ENCODE results near the gene GPC6. TPM values are rescaled to one million over a fixed set of nuclear protein-coding genes. Genes with fewer than 3 reads are reported as not detected.

The GPC6 gene
- total RNA-seq, 1 donor from 2014 or later = 13.8 TPM

- H3K4me1 ChIP-seq = no peaks in the 10 kb centered on the region
- DNase-seq (ENCODE audit: extremely low spot score in 2 of 2) = no peak
- no peak for TF ChIP-seq POLR2A (IDR thresholded peaks at IDR 0.05)
- no peak for TF ChIP-seq CTCF (IDR thresholded peaks at IDR 0.05)
- no peak for TF ChIP-seq POLR2AphosphoS5 (IDR thresholded peaks at IDR 0.05; ENCODE audit: insufficient read depth in 1 of 2, low read depth in 1 of 2)
Measured at GRCh38 chr13:93307136-93307535, 80.5 kb downstream of the GPC6 start.

GRCh38 chr13:93307651-93308050 lies 81.0 kb downstream of the GPC6 start:
- Histone ChIP-seq H3K36me3 (no peaks in the 10 kb centered on the region), H3K9me3 (no peaks in the 10 kb centered on the region), H3K27ac (no peak overlapping the region), H3K4me1 (no peaks in the 10 kb centered on the region), H3K27me3 (no peaks in the 10 kb centered on the region), H3K4me3 (no peak overlapping the region)
- TF ChIP-seq POLR2AphosphoS5 (IDR thresholded peaks at IDR 0.05; ENCODE audit: insufficient read depth in 1 of 2, low read depth in 1 of 2) = no peak
- no peak for TF ChIP-seq CTCF (IDR thresholded peaks at IDR 0.05)
- TF ChIP-seq POLR2A (IDR thresholded peaks at IDR 0.05) = no peak
- intact Hi-C loops (cut with DNase I) = no loop called here
- DNase-seq (ENCODE audit: extremely low spot score in 2 of 2) = no peak

More at GRCh38 chr13:93307136-93307535, 80.5 kb downstream of the GPC6 start:
- Histone ChIP-seq H3K36me3 (no peaks in the 10 kb centered on the region), H3K9me3 (no peaks in the 10 kb centered on the region), H3K4me3 (no peak overlapping the region), H3K27me3 (no peaks in the 10 kb centered on the region), H3K27ac (no peak overlapping the region)
- intact Hi-C loops (cut with DNase I) = no loop called here

GRCh38 chr13:93309886-93310523 lies 83.4 kb downstream of the GPC6 start:
- DNase-seq (ENCODE audit: extremely low spot score in 2 of 2) = no peak
- Histone ChIP-seq H3K4me1 (no peaks in the 10 kb centered on the region), H3K4me3 (no peak overlapping the region), H3K36me3 (no peaks in the 10 kb centered on the region), H3K9me3 (no peaks in the 10 kb centered on the region), H3K27ac (no peak overlapping the region), H3K27me3 (no peaks in the 10 kb centered on the region)
- no peak for TF ChIP-seq POLR2A (IDR thresholded peaks at IDR 0.05)
- no peak for TF ChIP-seq POLR2AphosphoS5 (IDR thresholded peaks at IDR 0.05; ENCODE audit: insufficient read depth in 1 of 2, low read depth in 1 of 2)
- TF ChIP-seq CTCF (IDR thresholded peaks at IDR 0.05) = no peak
- intact Hi-C loops (cut with DNase I) = no loop called here

GRCh38 chr13:93316841-93317240 lies 90.2 kb downstream of the GPC6 start:
- no peaks in the 10 kb centered on the region for H3K36me3 ChIP-seq
- H3K4me1 ChIP-seq = no peaks in the 10 kb centered on the region
- H3K27ac ChIP-seq = no peak overlapping the region
- TF ChIP-seq POLR2AphosphoS5 (IDR thresholded peaks at IDR 0.05; ENCODE audit: insufficient read depth in 1 of 2, low read depth in 1 of 2) (no peak), CTCF (IDR thresholded peaks at IDR 0.05) (no peak), POLR2A (IDR thresholded peaks at IDR 0.05) (no peak)
- intact Hi-C loops (cut with DNase I) = no loop called here
- no peak overlapping the region for H3K4me3 ChIP-seq
- no peaks in the 10 kb centered on the region for H3K9me3 ChIP-seq
- DNase-seq (ENCODE audit: extremely low spot score in 2 of 2) = no peak
- no peaks in the 10 kb centered on the region for H3K27me3 ChIP-seq

- H3K27me3 ChIP-seq = no peaks in the 10 kb centered on the region
- no peak overlapping the region for H3K27ac ChIP-seq
- TF ChIP-seq POLR2AphosphoS5 (IDR thresholded peaks at IDR 0.05; ENCODE audit: insufficient read depth in 1 of 2, low read depth in 1 of 2) = no peak
- TF ChIP-seq CTCF (IDR thresholded peaks at IDR 0.05) = no peak
- no peak for TF ChIP-seq POLR2A (IDR thresholded peaks at IDR 0.05)
- H3K9me3 ChIP-seq = no peaks in the 10 kb centered on the region
- intact Hi-C loops (cut with DNase I) = no loop called here
- no peaks in the 10 kb centered on the region for H3K36me3 ChIP-seq
- no peak for DNase-seq (ENCODE audit: extremely low spot score in 2 of 2)
- no peak overlapping the region for H3K4me3 ChIP-seq
- H3K4me1 ChIP-seq = no peaks in the 10 kb centered on the region
Measured at GRCh38 chr13:93318534-93319254, 92.1 kb downstream of the GPC6 start.

Data from vagina (tissue), 2 donors.